OCI-LY3 (cell line): Measurements from ENCODE around the gene NARS2.

Experiments
- H2AFZ ChIP-seq: fragments of 200-600, 300-600 bp; shearing (Covaris generic); 2 replicates; pipeline ENCODE4 v1.6.0; 2014; ENCODE audit warnings: antibody characterized with exemption, low read depth, low read length
- H3K27ac ChIP-seq: fragments of 200-600, 300-600 bp; sonication (generic); 2 replicates; pipeline ENCODE4 v1.5.1; 2014; ENCODE audit warnings: mild to moderate bottlenecking, low read length, moderate library complexity, mixed read lengths
- H3K27me3 ChIP-seq: fragments of 200-600, 300-600 bp; sonication (generic); 2 replicates; pipeline ENCODE4 v1.6.1; 2014; ENCODE audit warnings: low read depth, low read length, mixed read lengths
- H3K36me3 ChIP-seq: fragments of 200-600, 300-600 bp; sonication (generic); replicated peaks from 2 replicates; pipeline ENCODE3; 2014; ENCODE audit warnings: low read depth, low read length, mixed read lengths
- H3K4me1 ChIP-seq: fragments of 300-600, 200-600 bp; sonication (generic); 2 replicates; pipeline ENCODE4 v1.6.1; 2014; ENCODE audit warnings: low read length, mixed read lengths
- H3K4me2 ChIP-seq: fragments of 200-600, 300-600 bp; sonication (generic); 2 replicates; pipeline ENCODE4 v1.6.1; 2014; ENCODE audit warnings: low read length, mixed read lengths
- H3K4me3 ChIP-seq: fragments of 300-600, 200-600 bp; sonication (generic); 2 replicates; pipeline ENCODE4 v1.5.1; 2014; ENCODE audit warnings: antibody characterized with exemption, mild to moderate bottlenecking, low read length, moderate library complexity
- H3K79me2 ChIP-seq: fragments of 300-600, 200-600 bp; shearing (Covaris generic); 2 replicates; pipeline ENCODE4 v1.6.1; 2014; ENCODE audit warnings: mild to moderate bottlenecking, low read length, mixed read lengths
- H3K9ac ChIP-seq: fragments of 300-600, 200-600 bp; shearing (Covaris generic); 2 replicates; pipeline ENCODE4 v1.6.0; 2014; ENCODE audit warnings: mild to moderate bottlenecking, low read length, moderate library complexity
- H3K9me3 ChIP-seq: fragments of 200-600, 300-600 bp; shearing (Covaris generic); 2 replicates; pipeline ENCODE4 v1.6.1; 2014; ENCODE audit warnings: low read length, mixed read lengths; ENCODE audit not compliant: insufficient read depth
- H4K20me1 ChIP-seq: fragments of 200-600, 300-600 bp; sonication (generic); 2 replicates; pipeline ENCODE4 v1.6.1; 2016; ENCODE audit warnings: low read length, mixed read lengths; ENCODE audit not compliant: insufficient read depth
- EZH2phosphoT487 ChIP-seq: fragments of 200-600 bp; shearing (Covaris generic); IDR thresholded peaks from 2 replicates; pipeline ENCODE4 v1.6.1; 2018; ENCODE audit warnings: antibody characterized with exemption, mixed run types, low read depth
- TF ChIP-seq, protein P1 (sequence below): fragments of 200-600, 300-600 bp; sonication (generic); IDR thresholded peaks from 2 replicates; pipeline ENCODE4 v1.5.1; 2014; ENCODE audit warnings: antibody characterized with exemption, low read length, low read depth

The NARS2 gene

DNA sequence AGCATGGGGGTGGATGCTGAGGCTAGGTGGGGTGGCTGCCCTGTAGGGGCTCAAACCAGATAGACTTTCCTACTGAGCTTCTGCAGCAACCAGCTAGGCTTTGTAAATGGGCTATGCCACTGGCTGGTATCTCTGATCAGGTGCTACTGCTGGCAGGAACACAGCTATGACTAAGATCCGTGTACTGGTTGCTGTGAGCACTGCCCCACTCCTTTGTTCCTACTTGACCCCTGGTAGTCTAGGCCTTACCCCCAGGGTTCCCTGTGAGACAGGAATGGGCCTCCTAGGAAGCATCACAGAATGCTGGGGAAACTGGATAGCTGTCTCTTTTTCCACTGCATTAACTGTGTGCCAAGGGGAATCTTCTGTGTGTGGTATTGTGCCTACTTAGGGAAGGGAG lies 98.6 kb downstream of the NARS2 start:
- H3K79me2 ChIP-seq: no peaks in the 10 kb centered on the region
- H4K20me1 ChIP-seq: no peaks in the 10 kb centered on the region
- H2AFZ ChIP-seq: no peak overlapping the region
- H3K9me3 ChIP-seq: no peaks in the 10 kb centered on the region
- no peaks in the 10 kb centered on the region for H3K4me1 ChIP-seq
- no peak overlapping the region for H3K4me2 ChIP-seq
- TF ChIP-seq, protein P1, sequence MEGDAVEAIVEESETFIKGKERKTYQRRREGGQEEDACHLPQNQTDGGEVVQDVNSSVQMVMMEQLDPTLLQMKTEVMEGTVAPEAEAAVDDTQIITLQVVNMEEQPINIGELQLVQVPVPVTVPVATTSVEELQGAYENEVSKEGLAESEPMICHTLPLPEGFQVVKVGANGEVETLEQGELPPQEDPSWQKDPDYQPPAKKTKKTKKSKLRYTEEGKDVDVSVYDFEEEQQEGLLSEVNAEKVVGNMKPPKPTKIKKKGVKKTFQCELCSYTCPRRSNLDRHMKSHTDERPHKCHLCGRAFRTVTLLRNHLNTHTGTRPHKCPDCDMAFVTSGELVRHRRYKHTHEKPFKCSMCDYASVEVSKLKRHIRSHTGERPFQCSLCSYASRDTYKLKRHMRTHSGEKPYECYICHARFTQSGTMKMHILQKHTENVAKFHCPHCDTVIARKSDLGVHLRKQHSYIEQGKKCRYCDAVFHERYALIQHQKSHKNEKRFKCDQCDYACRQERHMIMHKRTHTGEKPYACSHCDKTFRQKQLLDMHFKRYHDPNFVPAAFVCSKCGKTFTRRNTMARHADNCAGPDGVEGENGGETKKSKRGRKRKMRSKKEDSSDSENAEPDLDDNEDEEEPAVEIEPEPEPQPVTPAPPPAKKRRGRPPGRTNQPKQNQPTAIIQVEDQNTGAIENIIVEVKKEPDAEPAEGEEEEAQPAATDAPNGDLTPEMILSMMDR: no peak
- no peak for TF ChIP-seq EZH2phosphoT487
- no peak overlapping the region for H3K4me3 ChIP-seq
- H3K36me3 ChIP-seq: peaks cover 27% of the 10 kb centered on the region
- H3K27ac ChIP-seq: no peak overlapping the region
- H3K27me3 ChIP-seq: no peaks in the 10 kb centered on the region
- no peak overlapping the region for H3K9ac ChIP-seq

DNA sequence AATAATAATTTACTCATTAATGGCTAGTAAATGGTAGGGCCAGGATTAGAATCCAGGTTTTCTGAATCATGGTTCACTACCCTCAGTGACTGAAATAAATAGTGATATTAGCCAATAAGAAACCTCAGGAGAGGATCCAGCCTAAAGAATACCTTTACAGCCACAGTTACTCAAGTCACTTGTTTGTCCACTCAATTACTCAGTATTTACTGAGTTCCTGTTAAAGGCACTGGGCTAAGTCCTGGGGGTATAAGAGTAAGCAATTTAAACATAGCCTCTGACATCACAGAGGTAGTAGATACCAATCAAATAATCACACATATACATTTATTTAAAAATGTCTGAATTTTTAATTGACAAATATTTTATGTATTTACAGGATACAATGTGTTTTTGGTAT lies 100.2 kb downstream of the NARS2 start:
- Histone ChIP-seq H2AFZ (no peak overlapping the region), H3K9me3 (no peaks in the 10 kb centered on the region), H3K27ac (no peak overlapping the region), H3K79me2 (no peaks in the 10 kb centered on the region), H3K4me3 (no peak overlapping the region), H3K4me1 (no peaks in the 10 kb centered on the region), H3K4me2 (no peak overlapping the region), H3K27me3 (no peaks in the 10 kb centered on the region), H4K20me1 (no peaks in the 10 kb centered on the region), H3K36me3 (peaks cover 23% of the 10 kb centered on the region), H3K9ac (no peak overlapping the region)
- TF ChIP-seq EZH2phosphoT487: no peak
- TF ChIP-seq, protein P1: no peak

DNA sequence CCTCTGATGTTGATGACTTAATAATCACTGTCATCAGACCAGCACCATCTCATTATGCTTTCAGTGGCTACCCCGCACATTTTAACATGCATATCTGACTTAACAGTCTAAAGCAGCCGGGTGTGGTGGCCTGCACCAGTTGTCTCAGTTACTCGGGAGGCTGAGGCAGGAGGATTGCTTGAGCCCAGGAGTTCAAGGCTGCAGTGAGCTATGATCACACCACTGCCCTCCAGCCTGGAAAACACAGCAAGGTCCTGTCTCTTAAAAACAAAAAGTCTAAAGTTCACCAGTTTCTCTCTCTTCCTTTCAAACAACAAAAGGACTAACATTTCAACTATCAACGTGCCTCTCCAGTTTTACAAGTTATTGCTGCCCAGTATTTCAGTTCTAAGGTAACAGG lies 101.8 kb downstream of the NARS2 start:
- Histone ChIP-seq H3K4me1 (no peaks in the 10 kb centered on the region), H3K27ac (no peak overlapping the region), H3K36me3 (peaks cover 19% of the 10 kb centered on the region), H3K79me2 (no peaks in the 10 kb centered on the region), H3K4me3 (no peak overlapping the region), H4K20me1 (no peaks in the 10 kb centered on the region), H2AFZ (no peak overlapping the region), H3K27me3 (no peaks in the 10 kb centered on the region), H3K9me3 (no peaks in the 10 kb centered on the region), H3K4me2 (no peak overlapping the region), H3K9ac (no peak overlapping the region)
- TF ChIP-seq EZH2phosphoT487: no peak
- TF ChIP-seq, protein P1: no peak

DNA sequence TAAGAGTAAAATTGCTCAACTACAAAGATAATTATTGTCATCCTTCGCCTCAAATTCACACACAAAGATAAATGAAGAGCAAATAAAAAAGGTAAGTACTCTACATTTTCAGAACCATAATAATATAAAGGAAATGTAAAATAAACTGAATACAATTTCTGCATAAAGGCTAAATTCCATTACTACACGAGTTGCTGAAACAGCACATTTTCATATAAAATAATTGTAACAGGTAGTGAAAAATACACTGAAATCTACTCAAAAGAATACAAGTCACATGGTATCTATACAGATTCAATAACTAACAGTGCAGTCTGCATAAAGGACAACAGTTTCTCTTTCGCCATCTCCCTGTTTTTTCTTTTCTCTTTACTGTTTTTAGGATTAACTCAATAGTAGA lies 102.3 kb downstream of the NARS2 start:
- H3K4me2 ChIP-seq: no peak overlapping the region
- H3K9me3 ChIP-seq: no peaks in the 10 kb centered on the region
- TF ChIP-seq, protein P1: no peak
- H3K27me3 ChIP-seq: no peaks in the 10 kb centered on the region
- H3K4me3 ChIP-seq: no peak overlapping the region
- no peak overlapping the region for H3K27ac ChIP-seq
- no peaks in the 10 kb centered on the region for H4K20me1 ChIP-seq
- H3K36me3 ChIP-seq: peaks cover 14% of the 10 kb centered on the region
- no peak overlapping the region for H3K9ac ChIP-seq
- H3K79me2 ChIP-seq: no peaks in the 10 kb centered on the region
- H2AFZ ChIP-seq: no peak overlapping the region
- H3K4me1 ChIP-seq: no peaks in the 10 kb centered on the region
